ENCODE results near the gene DRD4. TPM values are rescaled to one million over a fixed set of nuclear protein-coding genes. Genes with fewer than 3 reads are reported as not detected.
A peak's percentile ranks its signal among the peaks of the same experiment; 100 is the strongest.
"Not testable (repeated sequence)": the region's sequence is repeated elsewhere in the genome, so short reads cannot be mapped to it uniquely, and the experiment has no call there.

Gene DRD4
- polyA plus RNA-seq, 4 donors: 0.51 to 1.4 (median 1.1) TPM

GRCh38 chr11:641806-642370 is 4.8 kb downstream of the DRD4 start:
- FAIRE-seq (no peak), DNase-seq (no peak)
- Histone ChIP-seq H3K27me3 (ENCODE audit: control insufficient read depth in 3 of 3, insufficient read depth in 3 of 3, low read length in 3 of 3) (peaks cover 0 to 30% (median 16%) of the 10 kb centered on the region in 3 donors), H3K4me3 (ENCODE audit: low read depth in 1 of 3, low read length in 3 of 3) (no peak overlapping the region), H3K27ac (ENCODE audit: low read depth in 1 of 3, low read length in 2 of 3) (no peak overlapping the region), H3K9me3 (ENCODE audit: control insufficient read depth in 2 of 2, insufficient read depth in 1 of 2, low read depth in 1 of 2, low read length in 1 of 2) (peaks cover 0 to 4% of the 10 kb centered on the region in 2 donors), H3K4me1 (ENCODE audit: control insufficient read depth in 3 of 3, insufficient read depth in 2 of 3, low read depth in 1 of 3, low read length in 2 of 3) (peaks cover 0 to 20% (median 3%) of the 10 kb centered on the region in 3 donors), H3K36me3 (ENCODE audit: control insufficient read depth in 3 of 3, insufficient read depth in 2 of 3, low read depth in 1 of 3, low read length in 3 of 3) (peaks cover 0 to 55% (median 0%) of the 10 kb centered on the region in 3 donors)
- 94 to 95% (median 94%) methylated on average over 16 to 19 of the region's 19 CpGs for WGBS, 3 donors

GRCh38 chr11:643366-643765 is 6.3 kb downstream of the DRD4 start:
- Histone ChIP-seq H3K27ac (ENCODE audit: low read depth in 1 of 3, low read length in 2 of 3) (no peak overlapping the region), H3K27me3 (ENCODE audit: control insufficient read depth in 3 of 3, insufficient read depth in 3 of 3, low read length in 3 of 3) (peaks cover 0 to 18% (median 4%) of the 10 kb centered on the region in 3 donors), H3K4me3 (ENCODE audit: low read depth in 1 of 3, low read length in 3 of 3) (no peak overlapping the region), H3K4me1 (ENCODE audit: control insufficient read depth in 3 of 3, insufficient read depth in 2 of 3, low read depth in 1 of 3, low read length in 2 of 3) (peaks cover 0 to 13% (median 2%) of the 10 kb centered on the region in 3 donors), H3K9me3 (ENCODE audit: control insufficient read depth in 2 of 2, insufficient read depth in 1 of 2, low read depth in 1 of 2, low read length in 1 of 2) (no peaks in the 10 kb centered on the region), H3K36me3 (ENCODE audit: control insufficient read depth in 3 of 3, insufficient read depth in 2 of 3, low read depth in 1 of 3, low read length in 3 of 3) (peaks cover 0 to 64% (median 0%) of the 10 kb centered on the region in 3 donors)
- DNase-seq (no peak), FAIRE-seq (no peak)
- 88 to 96% (median 93%) methylated on average over 9 of the region's 9 CpGs for WGBS, 3 donors

GRCh38 chr11:643849-644738 is 7.0 kb downstream of the DRD4 start:
- Histone ChIP-seq H3K36me3 (ENCODE audit: control insufficient read depth in 3 of 3, insufficient read depth in 2 of 3, low read depth in 1 of 3, low read length in 3 of 3) (peaks cover 0 to 65% (median 0%) of the 10 kb centered on the region in 3 donors), H3K27ac (ENCODE audit: low read depth in 1 of 3, low read length in 2 of 3) (no peak overlapping the region), H3K27me3 (ENCODE audit: control insufficient read depth in 3 of 3, insufficient read depth in 3 of 3, low read length in 3 of 3) (peaks cover 0 to 11% (median 0%) of the 10 kb centered on the region in 3 donors), H3K9me3 (ENCODE audit: control insufficient read depth in 2 of 2, insufficient read depth in 1 of 2, low read depth in 1 of 2, low read length in 1 of 2) (no peaks in the 10 kb centered on the region), H3K4me3 (ENCODE audit: low read depth in 1 of 3, low read length in 3 of 3) (no peak overlapping the region), H3K4me1 (ENCODE audit: control insufficient read depth in 3 of 3, insufficient read depth in 2 of 3, low read depth in 1 of 3, low read length in 2 of 3) (peaks cover 0 to 6% (median 2%) of the 10 kb centered on the region in 3 donors)
- DNase-seq (no peak), FAIRE-seq (no peak)
- 89 to 90% (median 90%) methylated on average over 47 to 50 of the region's 50 CpGs for WGBS, 3 donors

- Histone ChIP-seq H3K4me1 (ENCODE audit: control insufficient read depth in 3 of 3, insufficient read depth in 2 of 3, low read depth in 1 of 3, low read length in 2 of 3) (peaks cover 0 to 4% (median 2%) of the 10 kb centered on the region in 3 donors), H3K9me3 (ENCODE audit: control insufficient read depth in 2 of 2, insufficient read depth in 1 of 2, low read depth in 1 of 2, low read length in 1 of 2) (no peaks in the 10 kb centered on the region), H3K27ac (ENCODE audit: low read depth in 1 of 3, low read length in 2 of 3) (no peak overlapping the region), H3K27me3 (ENCODE audit: control insufficient read depth in 3 of 3, insufficient read depth in 3 of 3, low read length in 3 of 3) (peaks cover 0 to 5% (median 0%) of the 10 kb centered on the region in 3 donors), H3K36me3 (ENCODE audit: control insufficient read depth in 3 of 3, insufficient read depth in 2 of 3, low read depth in 1 of 3, low read length in 3 of 3) (peaks cover 0 to 76% (median 0%) of the 10 kb centered on the region in 3 donors), H3K4me3 (ENCODE audit: low read depth in 1 of 3, low read length in 3 of 3) (no peak overlapping the region)
- WGBS, 3 donors: 75 to 77% (median 77%) methylated on average over 16 of the region's 16 CpGs
- FAIRE-seq (no peak), DNase-seq (no peak)
Observed at GRCh38 chr11:645536-645935, 8.5 kb downstream of the DRD4 start.

GRCh38 chr11:646214-646613 is 9.1 kb downstream of the DRD4 start:
- Histone ChIP-seq H3K4me3 (ENCODE audit: low read depth in 1 of 3, low read length in 3 of 3) (no peak overlapping the region), H3K4me1 (ENCODE audit: control insufficient read depth in 3 of 3, insufficient read depth in 2 of 3, low read depth in 1 of 3, low read length in 2 of 3) (peaks cover 0 to 4% (median 2%) of the 10 kb centered on the region in 3 donors), H3K36me3 (ENCODE audit: control insufficient read depth in 3 of 3, insufficient read depth in 2 of 3, low read depth in 1 of 3, low read length in 3 of 3) (peaks cover 0 to 76% (median 0%) of the 10 kb centered on the region in 3 donors), H3K27me3 (ENCODE audit: control insufficient read depth in 3 of 3, insufficient read depth in 3 of 3, low read length in 3 of 3) (no peaks in the 10 kb centered on the region), H3K27ac (ENCODE audit: low read depth in 1 of 3, low read length in 2 of 3) (no peak overlapping the region), H3K9me3 (ENCODE audit: control insufficient read depth in 2 of 2, insufficient read depth in 1 of 2, low read depth in 1 of 2, low read length in 1 of 2) (no peaks in the 10 kb centered on the region)
- no peak for DNase-seq
- WGBS, 3 donors: 82 to 90% (median 87%) methylated on average over 12 to 14 of the region's 14 CpGs
- no peak for FAIRE-seq

- peak; percentile 55 to 63 for DNase-seq
- not testable (repeated sequence) for H3K27me3 ChIP-seq (ENCODE audit: control insufficient read depth in 3 of 3, insufficient read depth in 3 of 3, low read length in 3 of 3); H3K9me3 ChIP-seq (ENCODE audit: control insufficient read depth in 2 of 2, insufficient read depth in 1 of 2, low read depth in 1 of 2, low read length in 1 of 2); FAIRE-seq; H3K4me1 ChIP-seq (ENCODE audit: control insufficient read depth in 3 of 3, insufficient read depth in 2 of 3, low read depth in 1 of 3, low read length in 2 of 3); H3K4me3 ChIP-seq (ENCODE audit: low read depth in 1 of 3, low read length in 3 of 3)
- H3K36me3 ChIP-seq (ENCODE audit: control insufficient read depth in 3 of 3, insufficient read depth in 2 of 3, low read depth in 1 of 3, low read length in 3 of 3): peaks cover 0 to 67% (median 0%) of the 10 kb centered on the region in 3 donors
- H3K27ac ChIP-seq (ENCODE audit: low read depth in 1 of 3, low read length in 2 of 3): peak overlapping the region in 1 of 3 donors; percentile 64
- 20 to 67% (median 56%) methylated on average over 9 to 10 of the region's 14 CpGs for WGBS, 3 donors
Observed at GRCh38 chr11:647672-648158, 10.6 kb downstream of the DRD4 start.

GRCh38 chr11:650482-650881 is 13.4 kb downstream of the DRD4 start:
- DNase-seq (no peak), FAIRE-seq (no peak)
- Histone ChIP-seq H3K4me3 (ENCODE audit: low read depth in 1 of 3, low read length in 3 of 3) (no peak overlapping the region), H3K27me3 (ENCODE audit: control insufficient read depth in 3 of 3, insufficient read depth in 3 of 3, low read length in 3 of 3) (no peaks in the 10 kb centered on the region), H3K9me3 (ENCODE audit: control insufficient read depth in 2 of 2, insufficient read depth in 1 of 2, low read depth in 1 of 2, low read length in 1 of 2) (no peaks in the 10 kb centered on the region), H3K36me3 (ENCODE audit: control insufficient read depth in 3 of 3, insufficient read depth in 2 of 3, low read depth in 1 of 3, low read length in 3 of 3) (peaks cover 0 to 61% (median 0%) of the 10 kb centered on the region in 3 donors), H3K27ac (ENCODE audit: low read depth in 1 of 3, low read length in 2 of 3) (no peak overlapping the region), H3K4me1 (ENCODE audit: control insufficient read depth in 3 of 3, insufficient read depth in 2 of 3, low read depth in 1 of 3, low read length in 2 of 3) (peaks cover 0 to 17% (median 4%) of the 10 kb centered on the region in 3 donors)
- WGBS, 3 donors: 94 to 98% (median 94%) methylated on average over 10 of the region's 10 CpGs

GRCh38 chr11:653136-653535 is 16.1 kb downstream of the DRD4 start:
- WGBS, 3 donors: 87 to 90% (median 87%) methylated on average over 14 of the region's 14 CpGs
- FAIRE-seq; DNase-seq; H3K27ac ChIP-seq (ENCODE audit: low read depth in 1 of 3, low read length in 2 of 3); H3K27me3 ChIP-seq (ENCODE audit: control insufficient read depth in 3 of 3, insufficient read depth in 3 of 3, low read length in 3 of 3); H3K9me3 ChIP-seq (ENCODE audit: control insufficient read depth in 2 of 2, insufficient read depth in 1 of 2, low read depth in 1 of 2, low read length in 1 of 2); H3K4me3 ChIP-seq (ENCODE audit: low read depth in 1 of 3, low read length in 3 of 3): not testable (repeated sequence)
- H3K36me3 ChIP-seq (ENCODE audit: control insufficient read depth in 3 of 3, insufficient read depth in 2 of 3, low read depth in 1 of 3, low read length in 3 of 3): peaks cover 0 to 58% (median 0%) of the 10 kb centered on the region in 3 donors
- peaks cover 4 to 32% (median 9%) of the 10 kb centered on the region in 3 donors for H3K4me1 ChIP-seq (ENCODE audit: control insufficient read depth in 3 of 3, insufficient read depth in 2 of 3, low read depth in 1 of 3, low read length in 2 of 3)
